GM19025 (cell line): ENCODE results near the gene CYB5RL.
A peak's percentile ranks its signal among the peaks of the same experiment; 100 is the strongest.
"Not testable (repeated sequence)": the region's sequence is repeated elsewhere in the genome, so short reads cannot be mapped to it uniquely, and the experiment has no call there.

Experiments used
- ATAC-seq: cut with Tn5 transposase; IDR thresholded peaks from one replicate; pipeline ENCODE4 v1.9.1; 2021; ENCODE audit warnings: mild to moderate bottlenecking, low read depth, moderate library complexity; ENCODE audit not compliant: unreplicated experiment

Gene CYB5RL

GRCh38 chr1:54227091-54227602, 27.3 kb upstream of the CYB5RL start:
- ATAC-seq, result no peak

GRCh38 chr1:54225986-54226559, 26.2 kb upstream of the CYB5RL start:
- ATAC-seq, result no peak

GRCh38 chr1:54225378-54225777, 25.5 kb upstream of the CYB5RL start:
- ATAC-seq, result no peak

- no peak for ATAC-seq
Measured at GRCh38 chr1:54224233-54224632, 24.4 kb upstream of the CYB5RL start.

- no peak for ATAC-seq
Measured at GRCh38 chr1:54223441-54224202, 23.8 kb upstream of the CYB5RL start.

- no peak for ATAC-seq
Measured at GRCh38 chr1:54222711-54223110, 22.9 kb upstream of the CYB5RL start.

- ATAC-seq, result no peak
Measured at GRCh38 chr1:54221867-54222484, 22.1 kb upstream of the CYB5RL start.

GRCh38 chr1:54221113-54221834, 21.4 kb upstream of the CYB5RL start:
- no peak for ATAC-seq

- ATAC-seq, result no peak
Measured at GRCh38 chr1:54220004-54220811, 20.4 kb upstream of the CYB5RL start.

GRCh38 chr1:54219688-54220003, 19.8 kb upstream of the CYB5RL start:
- no peak for ATAC-seq

- ATAC-seq, result no peak
Measured at GRCh38 chr1:54218883-54219687, 19.3 kb upstream of the CYB5RL start.

GRCh38 chr1:54215523-54215922, 15.7 kb upstream of the CYB5RL start:
- ATAC-seq, result no peak

- no peak for ATAC-seq
Measured at GRCh38 chr1:54212872-54213271, 13.0 kb upstream of the CYB5RL start.

- ATAC-seq, result not testable (repeated sequence)
Measured at GRCh38 chr1:54207896-54208295, 8.1 kb upstream of the CYB5RL start.

GRCh38 chr1:54207287-54207686, 7.5 kb upstream of the CYB5RL start:
- no peak for ATAC-seq

GRCh38 chr1:54204199-54204598, 4.4 kb upstream of the CYB5RL start:
- no peak for ATAC-seq

- ATAC-seq, result peak; percentile 4
Measured at GRCh38 chr1:54200519-54200997, 728 bp upstream of the CYB5RL start.

GRCh38 chr1:54199151-54199764, 572 bp downstream of the CYB5RL start:
- ATAC-seq, result no peak

- no peak for ATAC-seq
Measured at GRCh38 chr1:54193453-54193852, 6.4 kb downstream of the CYB5RL start.
